ENCODE data around the gene MXRA7. TPM values are rescaled to one million over a fixed set of nuclear protein-coding genes. Genes with fewer than 3 reads are reported as not detected.
"Not testable (repeated sequence)": the region's sequence is repeated elsewhere in the genome, so short reads cannot be mapped to it uniquely, and the experiment has no call there.

MXRA7 gene
- total RNA-seq, 2 experiments from 2014 or later, result 7.5 to 8.0 TPM

DNA sequence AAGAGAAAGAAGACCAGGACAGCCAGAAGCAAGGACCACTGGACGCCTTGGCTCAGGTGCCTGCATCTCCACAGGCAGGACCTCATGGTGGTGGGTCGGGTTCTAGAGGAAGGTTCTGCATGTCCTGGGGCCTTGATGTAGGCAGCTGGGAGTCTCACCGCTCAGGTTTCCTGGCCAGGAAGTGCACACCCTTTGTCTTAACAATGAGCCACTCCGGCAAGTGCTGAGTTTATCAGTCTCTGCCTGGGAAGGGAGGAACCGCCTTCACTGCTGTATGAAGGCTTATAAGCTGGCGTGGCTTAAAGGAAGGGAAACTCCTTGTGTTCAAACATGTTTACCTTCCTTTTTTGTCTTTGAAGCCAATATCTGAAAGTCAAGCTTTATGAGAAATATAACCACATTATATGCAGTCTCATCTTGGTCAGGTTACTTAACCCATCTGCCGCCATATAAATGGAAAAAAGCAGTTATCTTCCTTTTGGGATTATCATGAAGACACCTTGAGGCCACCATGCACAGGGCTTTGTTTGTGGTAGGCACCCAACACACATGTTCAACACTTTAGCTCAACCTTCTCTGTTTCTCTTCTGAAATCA lies 67.1 kb downstream of the MXRA7 start, which contains the start of gene ST6GALNAC1:
TSS of gene ST6GALNAC1 (minus strand) at position 205 of the 596 bp plus-strand sequence. CDS start at position 86, 119 bp downstream.
- Mint-ChIP-seq H3K27me3 (no peaks in the 10 kb centered on the region), H3K4me3 (peak within 1 kb of the TSS; percentile 68), H3K36me3 (peaks cover 3% of the 10 kb centered on the region), H3K4me1 (ENCODE audit: low read depth) (peaks cover 32% of the 10 kb centered on the region), H3K27ac (peak within 1 kb of the TSS; percentile 49), H3K9me3 (peaks cover 6% of the 10 kb centered on the region)
- ChIA-PET CTCF (interaction anchor here (1.3 kb wide), 1 partner anchor 85 kb away, joined by 3 read pairs; no protein-coding TSS in a partner anchor), POLR2A (interaction anchor here (0.9 kb wide), 1 partner anchor 29 kb away, joined by 4 read pairs; no protein-coding TSS in a partner anchor)
- intact Hi-C loops (cut with micrococcal nuclease), result no loop called here
- peak; percentile 44 for DNase-seq

DNA sequence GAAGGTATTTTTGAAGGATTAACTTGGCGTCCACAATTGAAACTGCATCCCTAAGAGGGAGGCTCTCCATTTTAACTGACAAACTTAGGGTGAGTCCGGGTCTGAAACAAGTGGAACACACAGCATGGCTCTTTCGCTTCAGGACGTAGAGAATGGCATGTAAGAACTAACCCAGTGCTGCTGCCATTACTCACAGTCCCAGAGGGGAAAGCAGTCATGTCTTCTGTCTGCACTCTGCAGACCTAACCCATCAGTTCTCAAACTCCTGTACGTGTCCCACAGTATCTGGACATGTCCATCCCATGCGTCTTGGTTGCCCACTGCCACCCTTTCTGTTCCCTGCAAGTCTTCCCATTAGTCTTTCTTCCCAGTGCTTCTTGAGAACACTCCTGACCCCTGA lies 67.8 kb downstream of the MXRA7 start:
- ChIA-PET CTCF (no interaction called here), POLR2A (interaction anchor here (0.6 to 0.9 kb wide), 2 partner anchors 30 to 41 kb away, joined by 4 read pairs; no protein-coding TSS in a partner anchor)
- DNase-seq, result no peak
- Mint-ChIP-seq H3K36me3 (peaks cover 3% of the 10 kb centered on the region), H3K27me3 (no peaks in the 10 kb centered on the region), H3K4me3 (peak overlapping the region; percentile 68), H3K27ac (peak overlapping the region; percentile 49), H3K9me3 (peaks cover 6% of the 10 kb centered on the region), H3K4me1 (ENCODE audit: low read depth) (peaks cover 32% of the 10 kb centered on the region)
- intact Hi-C loops (cut with micrococcal nuclease), result no loop called here

- DNase-seq, result no peak
- ChIA-PET CTCF (interaction anchor here (2.8 kb wide), 1 partner anchor 18 kb away, joined by 12 read pairs; no protein-coding TSS in a partner anchor), POLR2A (interaction anchor here (0.6 to 0.8 kb wide), 2 partner anchors 42 to 93 kb away, joined by 3 to 4 read pairs; no protein-coding TSS in a partner anchor)
- no peak overlapping the region for H3K27ac Mint-ChIP-seq
- intact Hi-C loops (cut with micrococcal nuclease), result no loop called here
- no peaks in the 10 kb centered on the region for H3K27me3 Mint-ChIP-seq
- H3K9me3 Mint-ChIP-seq, result peaks cover 6% of the 10 kb centered on the region
- H3K4me1 Mint-ChIP-seq (ENCODE audit: low read depth), result peaks cover 32% of the 10 kb centered on the region
- H3K36me3 Mint-ChIP-seq, result peaks cover 3% of the 10 kb centered on the region
- H3K4me3 Mint-ChIP-seq, result no peak overlapping the region
Observed at GRCh38 chr17:76642032-76642561, 68.7 kb downstream of the MXRA7 start.

GRCh38 chr17:76641501-76641900 lies 69.3 kb downstream of the MXRA7 start:
- no peak for DNase-seq
- POLR2A ChIA-PET, result no interaction called here
- H3K4me1 Mint-ChIP-seq (ENCODE audit: low read depth), result peaks cover 32% of the 10 kb centered on the region
- no peaks in the 10 kb centered on the region for H3K27me3 Mint-ChIP-seq
- peaks cover 1% of the 10 kb centered on the region for H3K36me3 Mint-ChIP-seq
- H3K27ac Mint-ChIP-seq, result no peak overlapping the region
- no peak overlapping the region for H3K4me3 Mint-ChIP-seq
- intact Hi-C loops (cut with micrococcal nuclease), result no loop called here
- H3K9me3 Mint-ChIP-seq, result peaks cover 4% of the 10 kb centered on the region
- CTCF ChIA-PET, result interaction anchor here (2.8 kb wide), 1 partner anchor 17 kb away, joined by 12 read pairs; no protein-coding TSS in a partner anchor

DNA sequence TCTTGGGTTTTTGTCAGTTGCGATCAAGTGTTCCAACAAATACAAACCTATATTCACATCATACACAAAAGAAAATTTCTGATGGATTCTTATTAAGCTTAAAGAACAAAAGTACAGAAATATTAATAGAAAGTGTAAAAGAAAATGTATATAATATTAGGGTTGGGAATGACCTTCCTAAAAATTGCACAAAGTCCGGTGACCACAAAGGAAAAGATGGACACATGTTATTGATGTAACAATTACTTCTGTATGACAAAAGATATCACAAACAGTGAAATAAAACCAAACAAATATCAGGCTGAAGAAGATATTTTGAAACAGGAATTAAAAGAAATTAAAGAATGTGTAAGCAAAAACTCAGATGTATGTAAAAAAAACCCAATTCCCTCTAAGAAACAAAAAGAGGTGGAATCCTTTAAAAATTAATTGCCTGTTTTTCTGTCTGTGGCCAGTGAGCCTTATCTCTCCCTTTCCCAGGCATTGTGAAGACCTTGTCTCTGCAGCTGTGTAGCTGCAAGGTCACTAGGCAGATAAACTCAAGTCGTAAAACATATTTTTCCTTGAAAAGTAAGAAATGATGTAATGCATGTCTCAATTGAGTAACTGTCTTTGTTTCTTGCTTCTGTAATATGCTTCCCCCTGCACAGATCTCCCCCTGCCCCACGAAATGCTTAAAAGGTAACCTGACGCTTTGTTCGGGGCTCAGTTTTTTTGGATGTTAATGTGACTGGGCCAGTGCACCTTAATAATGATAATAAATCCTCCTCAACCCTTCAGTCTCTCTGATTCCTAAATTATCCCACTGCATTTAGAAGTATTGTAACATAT lies 70.0 kb downstream of the MXRA7 start:
- Mint-ChIP-seq H3K36me3 (no peaks in the 10 kb centered on the region), H3K27me3 (no peaks in the 10 kb centered on the region)
- POLR2A ChIA-PET, result no interaction called here

DNA sequence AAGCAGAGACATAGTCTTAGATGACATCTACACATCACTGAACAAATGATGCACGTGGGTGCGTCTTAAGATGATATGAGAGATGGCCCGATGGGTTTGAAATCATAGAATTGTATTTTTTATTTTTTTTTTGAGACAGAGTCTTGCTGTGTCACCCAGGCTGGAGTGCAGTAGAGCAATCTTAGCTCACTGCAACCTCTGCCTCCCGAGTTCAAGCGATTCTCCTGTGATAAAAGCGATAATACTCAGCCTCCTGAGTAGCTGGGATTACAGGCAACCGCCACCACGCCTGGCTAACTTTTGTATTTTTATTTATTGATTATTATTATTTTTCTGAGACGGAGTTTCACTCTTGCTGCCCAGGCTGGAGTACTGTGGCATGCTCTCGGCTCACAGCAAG lies 72.5 kb downstream of the MXRA7 start:
- CTCF ChIA-PET, result interaction anchor here (1.4 to 2.4 kb wide), 2 partner anchors 14 to 43 kb away, joined by 3 to 12 read pairs; no protein-coding TSS in a partner anchor

More for the DNA sequence above, 70.0 kb downstream of the MXRA7 start:
- CTCF ChIA-PET, result interaction anchor here (2.8 kb wide), 1 partner anchor 17 kb away, joined by 12 read pairs; no protein-coding TSS in a partner anchor
- Mint-ChIP-seq H3K4me1 (ENCODE audit: low read depth) (peaks cover 32% of the 10 kb centered on the region), H3K4me3 (no peak overlapping the region), H3K27ac (no peak overlapping the region), H3K9me3 (no peaks in the 10 kb centered on the region)
- intact Hi-C loops (cut with micrococcal nuclease), result no loop called here
- no peak for DNase-seq

GRCh38 chr17:76636486-76637206 lies 74.1 kb downstream of the MXRA7 start:
- H3K36me3 Mint-ChIP-seq; POLR2A ChIA-PET; H3K27me3 Mint-ChIP-seq; H3K4me1 Mint-ChIP-seq (ENCODE audit: low read depth); H3K9me3 Mint-ChIP-seq; H3K4me3 Mint-ChIP-seq; intact Hi-C loops (cut with micrococcal nuclease); DNase-seq; H3K27ac Mint-ChIP-seq: not testable (repeated sequence)
- CTCF ChIA-PET, result interaction anchor here (0.6 to 2.4 kb wide), 2 partner anchors 13 to 183 kb away, joined by 3 to 12 read pairs; no protein-coding TSS in a partner anchor

More for the DNA sequence above, 72.5 kb downstream of the MXRA7 start:
- Mint-ChIP-seq H3K4me1 (ENCODE audit: low read depth) (peaks cover 18% of the 10 kb centered on the region), H3K36me3 (no peaks in the 10 kb centered on the region), H3K9me3 (no peaks in the 10 kb centered on the region), H3K27me3 (no peaks in the 10 kb centered on the region), H3K27ac (no peak overlapping the region), H3K4me3 (no peak overlapping the region)
- POLR2A ChIA-PET, result no interaction called here
- intact Hi-C loops (cut with micrococcal nuclease), result no loop called here
- no peak for DNase-seq

DNA sequence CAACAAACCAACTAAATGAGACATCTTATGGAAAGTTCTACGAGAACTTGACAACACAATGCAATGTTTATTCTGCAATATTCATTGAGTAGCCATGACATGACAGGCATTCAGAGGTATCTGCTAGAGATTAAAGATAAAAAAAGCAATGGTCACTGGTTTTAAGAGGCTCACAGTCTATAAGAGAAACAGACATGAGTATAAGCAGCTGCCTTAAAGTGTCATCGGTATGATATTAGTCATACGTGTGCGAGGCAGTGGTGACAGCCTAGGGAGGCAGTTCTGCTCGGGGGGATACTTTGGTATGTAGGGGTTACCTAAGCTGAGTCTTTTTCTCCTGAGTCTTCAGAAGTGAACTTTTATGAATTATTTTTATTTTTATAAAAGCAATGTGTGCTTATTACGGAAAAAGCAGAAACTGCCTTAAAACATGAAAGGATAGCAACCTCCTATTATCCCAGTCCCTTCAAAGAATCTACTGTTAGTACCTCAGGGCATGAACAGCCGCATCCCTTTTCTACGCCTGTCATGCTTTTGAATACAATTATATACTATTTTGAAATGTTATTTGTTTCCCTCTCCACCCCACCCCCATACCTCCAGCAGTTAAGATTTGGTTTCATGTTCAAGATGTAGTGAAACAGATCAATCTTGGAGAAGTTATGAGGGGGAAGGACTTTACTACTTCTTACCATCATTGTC lies 75.0 kb downstream of the MXRA7 start:
- H3K27me3 Mint-ChIP-seq, result no peaks in the 10 kb centered on the region
- CTCF ChIA-PET, result interaction anchor here (1.3 to 4.4 kb wide), 2 partner anchors 12 to 45 kb away, joined by 5 to 31 read pairs; no protein-coding TSS in a partner anchor

GRCh38 chr17:76635039-76635438 lies 75.7 kb downstream of the MXRA7 start:
- ChIA-PET POLR2A (no interaction called here), CTCF (interaction anchor here (0.7 to 4.4 kb wide), 3 partner anchors 11 to 586 kb away, joined by 4 to 31 read pairs (median 5); no protein-coding TSS in a partner anchor)
- Mint-ChIP-seq H3K9me3 (no peaks in the 10 kb centered on the region), H3K4me1 (ENCODE audit: low read depth) (no peaks in the 10 kb centered on the region), H3K36me3 (no peaks in the 10 kb centered on the region), H3K27ac (no peak overlapping the region), H3K27me3 (no peaks in the 10 kb centered on the region), H3K4me3 (no peak overlapping the region)
- intact Hi-C loops (cut with micrococcal nuclease), result no loop called here
- DNase-seq, result no peak

More for the DNA sequence above, 75.0 kb downstream of the MXRA7 start:
- H3K4me3 Mint-ChIP-seq, result no peak overlapping the region
- H3K9me3 Mint-ChIP-seq, result no peaks in the 10 kb centered on the region
- H3K27ac Mint-ChIP-seq, result no peak overlapping the region
- DNase-seq, result no peak
- intact Hi-C loops (cut with micrococcal nuclease), result no loop called here
- POLR2A ChIA-PET, result no interaction called here
- no peaks in the 10 kb centered on the region for H3K4me1 Mint-ChIP-seq (ENCODE audit: low read depth)
- no peaks in the 10 kb centered on the region for H3K36me3 Mint-ChIP-seq

- intact Hi-C loops (cut with micrococcal nuclease), result loop anchor here (5.0 kb wide), 1 partner anchor 46 kb away; the partner anchor contains the start of gene ST6GALNAC2
- H3K36me3 Mint-ChIP-seq, result no peaks in the 10 kb centered on the region
- no peaks in the 10 kb centered on the region for H3K4me1 Mint-ChIP-seq (ENCODE audit: low read depth)
- CTCF ChIA-PET, result interaction anchor here (0.6 to 4.4 kb wide), 2 partner anchors 10 to 84 kb away, joined by 4 to 31 read pairs; no protein-coding TSS in a partner anchor
- H3K27ac Mint-ChIP-seq, result no peak overlapping the region
- POLR2A ChIA-PET, result no interaction called here
- H3K9me3 Mint-ChIP-seq, result no peaks in the 10 kb centered on the region
- no peaks in the 10 kb centered on the region for H3K27me3 Mint-ChIP-seq
- no peak for DNase-seq
- H3K4me3 Mint-ChIP-seq, result no peak overlapping the region
Observed at GRCh38 chr17:76633628-76634328, 77.0 kb downstream of the MXRA7 start.

Data from activated CD4-positive, alpha-beta memory T cell treated with anti-CD3 and anti-CD28 coated beads for 36 hours (primary cell).